ES-I3 (cell line): ENCODE measurements around the gene CAPN12.

ENCODE experiments used
- H3K36me3 ChIP-seq: 2 replicates; pipeline ENCODE4 v1.6.1; 2013; ENCODE audit warnings: mild to moderate bottlenecking, low read length, control low read depth, moderate library complexity; ENCODE audit not compliant: insufficient read depth
- H3K4me1 ChIP-seq: 2 replicates; pipeline ENCODE4 v1.6.1; 2013; ENCODE audit warnings: mild to moderate bottlenecking, control low read depth, low read length; ENCODE audit not compliant: insufficient read depth
- H3K9ac ChIP-seq: 2 replicates; pipeline ENCODE4 v1.6.1; 2013; ENCODE audit warnings: low read depth, mild to moderate bottlenecking, low read length, moderate library complexity
- H3K9me3 ChIP-seq: 2 replicates; pipeline ENCODE4 v1.6.1; 2013; ENCODE audit warnings: mild to moderate bottlenecking, low read length, moderate library complexity; ENCODE audit not compliant: control insufficient read depth, insufficient read depth

CAPN12 gene

DNA sequence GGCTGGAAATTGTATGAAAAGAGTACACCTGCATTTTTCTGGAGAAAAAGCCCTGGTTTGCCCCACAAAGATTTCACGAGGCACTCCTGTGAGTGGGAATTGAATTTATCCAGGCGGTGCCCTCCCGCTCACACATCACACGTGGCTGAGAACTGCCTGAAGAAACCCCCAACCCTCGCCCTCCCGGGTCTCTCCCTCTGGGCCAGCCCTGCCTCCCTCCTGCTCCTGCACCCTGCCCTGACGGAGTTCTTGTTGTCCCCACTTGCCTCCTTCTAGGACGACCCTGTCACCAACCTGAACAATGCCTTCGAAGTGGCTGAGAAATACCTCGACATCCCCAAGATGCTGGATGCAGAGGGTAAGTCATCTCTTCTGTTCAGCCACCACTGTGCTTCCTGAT lies 35.2 kb downstream of the CAPN12 start:
- H3K9me3 ChIP-seq = no peaks in the 10 kb centered on the region
- no peaks in the 10 kb centered on the region for H3K4me1 ChIP-seq
- H3K36me3 ChIP-seq = peaks cover 55% of the 10 kb centered on the region
- no peak overlapping the region for H3K9ac ChIP-seq

DNA sequence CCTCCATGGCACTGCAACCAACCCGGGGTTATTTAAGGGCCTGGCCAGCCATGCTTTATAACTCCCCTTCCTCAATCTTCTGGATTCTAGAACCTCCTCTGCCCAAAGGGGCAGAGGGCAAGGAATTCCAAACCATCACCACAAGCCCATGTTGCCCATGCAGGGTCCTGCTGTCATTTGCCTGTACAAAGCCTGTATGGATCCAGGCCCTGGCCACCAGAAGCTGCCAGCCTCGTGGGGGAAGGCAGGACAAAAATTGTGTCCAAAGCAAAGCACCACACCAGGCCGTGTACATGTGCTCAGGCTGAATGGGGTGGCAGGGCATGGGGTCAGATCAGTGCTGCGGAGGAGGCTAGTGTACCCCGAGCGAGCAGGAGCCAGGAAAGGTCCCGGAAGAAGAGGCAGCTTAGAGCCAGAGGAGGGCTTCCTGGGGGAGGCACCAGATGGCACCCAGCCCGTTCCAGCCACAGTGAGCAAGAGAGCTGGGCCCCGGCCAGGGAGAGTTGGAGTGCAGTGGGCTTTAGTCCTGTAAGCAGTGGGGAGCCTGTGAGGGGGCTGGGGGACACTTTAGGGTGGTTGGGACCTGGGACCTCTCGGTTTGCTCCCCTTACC lies 35.8 kb downstream of the CAPN12 start:
- no peak overlapping the region for H3K9ac ChIP-seq
- no peaks in the 10 kb centered on the region for H3K9me3 ChIP-seq
- no peaks in the 10 kb centered on the region for H3K4me1 ChIP-seq
- H3K36me3 ChIP-seq = peaks cover 61% of the 10 kb centered on the region

DNA sequence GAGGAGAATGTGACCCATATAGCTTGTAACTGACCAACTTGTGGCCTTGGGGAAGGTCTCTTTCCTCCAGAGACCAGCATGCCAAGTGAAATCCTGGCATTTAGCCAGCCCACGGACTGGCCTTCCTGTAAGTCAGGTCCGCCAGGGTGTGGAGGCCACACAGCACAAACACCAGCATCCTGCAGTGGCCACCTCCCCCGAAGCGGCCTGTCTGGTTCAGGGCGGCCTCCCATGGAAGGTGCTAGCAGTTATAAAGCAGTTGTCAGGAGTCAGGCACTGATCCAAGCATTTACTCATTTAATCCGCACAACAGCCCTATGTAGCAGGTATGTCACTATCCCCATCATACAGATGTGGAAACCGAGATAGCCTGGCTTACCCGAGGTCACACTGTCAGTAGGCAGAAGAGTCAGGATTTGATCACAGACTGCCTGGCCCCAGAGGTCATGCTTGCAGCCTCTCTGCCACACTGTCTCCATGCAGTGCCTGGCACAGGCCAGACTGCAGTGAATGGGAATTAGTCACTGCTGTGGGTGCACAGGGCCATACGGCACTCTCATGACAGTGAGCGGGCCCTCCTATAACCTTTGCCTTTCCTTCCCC lies 36.7 kb downstream of the CAPN12 start:
- peaks cover 59% of the 10 kb centered on the region for H3K36me3 ChIP-seq
- no peaks in the 10 kb centered on the region for H3K9me3 ChIP-seq
- no peaks in the 10 kb centered on the region for H3K4me1 ChIP-seq
- H3K9ac ChIP-seq = no peak overlapping the region

DNA sequence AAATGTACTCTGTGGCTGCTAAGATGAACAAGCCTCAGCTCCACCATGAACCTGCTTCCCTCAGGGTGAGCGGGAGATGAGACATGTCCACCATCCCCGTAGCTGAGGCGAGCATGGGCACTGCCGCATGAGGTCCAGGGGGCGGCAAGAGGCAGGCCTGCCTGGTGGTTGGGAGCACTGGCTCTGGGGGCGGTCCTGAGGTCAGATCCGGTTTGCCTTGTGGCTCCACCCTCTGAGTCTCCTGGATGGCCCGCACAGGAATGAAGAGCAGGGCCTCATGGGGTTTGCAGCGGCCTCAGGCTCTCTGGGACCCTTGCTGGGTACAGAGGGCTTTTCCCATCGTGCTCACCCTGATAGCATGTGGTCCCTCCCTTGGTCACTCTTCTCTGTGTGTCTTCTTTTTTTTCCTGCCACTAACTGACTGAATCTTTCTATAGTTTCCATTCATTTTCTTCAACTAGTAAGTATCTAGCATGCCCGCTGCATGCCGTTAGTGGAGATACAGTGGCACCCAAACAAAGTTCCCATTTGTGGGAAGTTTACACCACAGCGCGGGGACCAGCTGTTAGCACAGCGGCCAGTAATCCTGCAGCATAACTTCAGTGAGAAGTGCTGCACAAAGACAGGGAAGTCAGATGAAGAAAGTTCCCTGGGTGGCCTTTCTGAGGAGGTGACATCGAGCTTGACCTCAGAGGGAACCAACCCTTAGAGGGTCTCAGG lies 37.3 kb downstream of the CAPN12 start:
- no peak overlapping the region for H3K9ac ChIP-seq
- no peaks in the 10 kb centered on the region for H3K4me1 ChIP-seq

DNA sequence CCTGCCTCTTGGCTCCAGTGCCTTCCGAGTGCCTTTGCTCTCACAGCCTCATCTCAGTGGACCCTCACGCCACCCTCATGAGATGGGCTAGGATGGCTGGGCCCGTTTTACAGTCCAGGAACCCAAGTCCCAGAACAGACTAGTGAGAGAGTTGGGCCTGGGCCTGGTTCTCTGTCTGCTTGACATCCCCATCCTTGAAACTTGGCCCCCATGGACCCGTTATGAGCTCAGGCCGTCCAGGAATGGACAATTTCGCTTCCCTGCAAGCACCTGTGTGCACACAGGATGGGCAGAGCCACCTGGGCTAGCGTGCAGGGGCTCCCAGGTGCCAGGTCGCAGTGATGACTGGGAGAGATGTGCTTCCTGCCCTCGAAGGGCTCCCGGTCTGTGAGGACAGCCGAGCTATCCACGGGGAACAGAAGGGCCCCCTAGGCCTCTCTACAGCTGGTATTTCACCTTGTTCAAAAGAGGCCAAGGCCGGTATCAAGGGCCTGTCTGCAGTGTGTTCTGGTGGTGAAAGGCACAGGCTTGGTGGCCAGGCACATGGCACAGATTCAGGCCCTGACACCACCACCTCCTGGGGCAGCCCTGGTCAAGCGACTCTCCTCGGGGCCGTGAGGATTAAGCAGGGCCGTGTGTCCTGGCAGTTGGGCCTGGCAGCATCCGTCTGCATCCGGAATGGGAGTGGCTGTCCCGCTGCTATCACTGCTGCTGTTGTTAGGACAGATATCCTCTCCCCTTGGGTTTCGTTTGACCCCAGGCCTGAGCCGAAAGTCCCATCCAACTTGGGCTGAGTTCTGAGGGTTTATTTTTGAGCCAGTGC lies 38.9 kb downstream of the CAPN12 start:
- H3K9me3 ChIP-seq = no peaks in the 10 kb centered on the region
- H3K9ac ChIP-seq = no peak overlapping the region
- H3K4me1 ChIP-seq = no peaks in the 10 kb centered on the region
- peaks cover 65% of the 10 kb centered on the region for H3K36me3 ChIP-seq

More for the DNA sequence above, 37.3 kb downstream of the CAPN12 start:
- Histone ChIP-seq H3K9me3 (no peaks in the 10 kb centered on the region), H3K36me3 (peaks cover 65% of the 10 kb centered on the region)

DNA sequence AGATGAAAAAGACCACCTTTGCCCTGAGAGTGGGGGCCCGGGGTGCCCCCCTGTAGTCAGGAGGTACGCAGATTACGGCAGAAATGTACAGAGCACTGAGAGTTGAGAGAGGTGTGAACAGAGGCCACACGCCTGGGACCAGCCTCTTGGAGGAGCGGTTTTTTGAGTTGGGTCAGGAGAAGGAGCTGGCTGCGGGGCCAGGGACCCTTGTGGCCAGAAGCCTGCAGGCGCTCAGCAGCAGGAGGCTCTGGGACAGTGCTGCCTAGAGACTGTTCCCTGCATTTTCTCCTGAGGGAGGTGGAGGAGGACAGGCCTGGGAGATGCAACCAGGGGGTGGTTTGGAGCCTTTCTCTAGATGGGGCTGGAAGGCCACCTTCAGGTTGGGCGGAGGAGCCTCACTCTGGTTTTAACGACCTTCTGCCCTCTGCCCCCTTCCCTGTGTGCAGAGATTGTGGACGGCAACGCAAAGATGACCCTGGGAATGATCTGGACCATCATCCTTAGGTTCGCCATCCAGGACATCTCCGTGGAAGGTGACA lies 39.7 kb downstream of the CAPN12 start:
- no peaks in the 10 kb centered on the region for H3K4me1 ChIP-seq
- peaks cover 57% of the 10 kb centered on the region for H3K36me3 ChIP-seq
- no peaks in the 10 kb centered on the region for H3K9me3 ChIP-seq
- H3K9ac ChIP-seq = no peak overlapping the region

DNA sequence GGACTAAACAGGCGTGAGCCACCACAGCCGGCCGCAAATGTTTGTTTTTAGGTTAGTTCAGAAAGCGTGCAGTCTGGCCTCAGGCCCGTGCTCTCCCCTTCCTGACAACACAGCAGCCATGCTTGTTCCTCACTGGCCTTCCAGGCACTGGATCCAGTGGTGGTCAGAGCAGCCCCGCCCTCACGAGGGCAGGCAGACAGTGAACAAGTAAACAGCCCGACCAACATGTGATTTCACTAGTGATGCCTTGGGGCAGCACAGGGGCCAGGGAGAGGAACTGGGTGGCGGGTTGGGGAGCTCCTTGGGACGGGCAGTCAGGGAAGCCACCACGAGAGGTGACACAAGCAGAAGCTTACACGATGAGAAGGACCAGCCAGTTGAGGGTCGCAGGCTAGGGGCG lies 40.8 kb downstream of the CAPN12 start:
- H3K9ac ChIP-seq = no peak overlapping the region
- H3K36me3 ChIP-seq = peaks cover 53% of the 10 kb centered on the region
- no peaks in the 10 kb centered on the region for H3K9me3 ChIP-seq
- no peaks in the 10 kb centered on the region for H3K4me1 ChIP-seq

DNA sequence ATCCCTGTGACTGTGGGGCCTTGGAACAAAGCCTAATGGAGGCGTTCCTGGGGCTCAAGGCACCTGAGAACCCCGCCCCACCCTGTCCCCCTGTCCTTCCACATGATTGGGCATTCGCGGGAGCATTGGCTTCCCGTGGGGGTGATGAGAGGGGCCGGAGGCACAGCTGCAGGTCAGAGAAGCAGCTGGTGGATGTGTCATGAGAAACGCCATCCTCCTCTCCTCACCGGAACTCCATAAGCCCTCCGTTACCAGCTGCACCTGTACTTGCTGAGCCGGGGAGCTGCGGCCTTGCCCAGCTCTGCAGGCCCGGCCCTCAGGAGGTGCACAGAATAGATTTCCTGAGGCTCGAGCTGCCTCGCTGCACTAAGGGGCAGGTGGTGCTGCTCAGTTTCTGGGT lies 42.0 kb downstream of the CAPN12 start:
- peaks cover 42% of the 10 kb centered on the region for H3K36me3 ChIP-seq
- H3K9ac ChIP-seq = no peak overlapping the region
- H3K4me1 ChIP-seq = peaks cover 5% of the 10 kb centered on the region; the same call in 1 of the 2 replicates
- no peaks in the 10 kb centered on the region for H3K9me3 ChIP-seq

DNA sequence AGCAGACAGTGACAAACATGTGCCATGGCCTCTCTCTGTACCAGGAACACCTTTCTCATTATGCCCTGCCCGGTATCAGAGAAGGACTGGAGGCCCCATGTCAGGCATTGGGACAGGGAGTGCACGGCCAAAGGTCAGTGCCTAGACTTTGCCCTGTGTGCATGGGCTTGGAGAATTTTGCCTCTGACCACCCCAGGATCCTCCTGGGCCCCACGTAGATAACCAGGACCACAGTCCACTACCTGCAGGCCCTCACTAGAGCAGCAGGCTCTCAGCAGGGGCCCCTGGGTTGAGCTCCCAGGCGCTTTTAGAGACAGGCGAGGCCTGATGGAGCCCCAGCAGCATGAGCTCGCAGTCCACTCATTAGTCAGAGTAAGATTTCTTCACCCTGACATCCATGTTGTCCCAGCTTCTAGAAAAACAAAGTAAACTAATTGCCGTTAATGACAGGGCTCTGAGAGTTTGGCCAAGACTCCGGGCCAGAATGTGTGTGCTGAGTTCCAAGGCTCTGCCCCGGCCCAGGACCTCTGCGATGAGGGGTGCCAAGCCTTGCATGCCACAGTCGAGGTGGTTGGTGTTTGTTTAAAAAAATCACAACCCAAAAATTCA lies 42.7 kb downstream of the CAPN12 start:
- Histone ChIP-seq H3K9me3 (no peaks in the 10 kb centered on the region), H3K36me3 (peaks cover 38% of the 10 kb centered on the region), H3K4me1 (peaks cover 5% of the 10 kb centered on the region), H3K9ac (no peak overlapping the region)

DNA sequence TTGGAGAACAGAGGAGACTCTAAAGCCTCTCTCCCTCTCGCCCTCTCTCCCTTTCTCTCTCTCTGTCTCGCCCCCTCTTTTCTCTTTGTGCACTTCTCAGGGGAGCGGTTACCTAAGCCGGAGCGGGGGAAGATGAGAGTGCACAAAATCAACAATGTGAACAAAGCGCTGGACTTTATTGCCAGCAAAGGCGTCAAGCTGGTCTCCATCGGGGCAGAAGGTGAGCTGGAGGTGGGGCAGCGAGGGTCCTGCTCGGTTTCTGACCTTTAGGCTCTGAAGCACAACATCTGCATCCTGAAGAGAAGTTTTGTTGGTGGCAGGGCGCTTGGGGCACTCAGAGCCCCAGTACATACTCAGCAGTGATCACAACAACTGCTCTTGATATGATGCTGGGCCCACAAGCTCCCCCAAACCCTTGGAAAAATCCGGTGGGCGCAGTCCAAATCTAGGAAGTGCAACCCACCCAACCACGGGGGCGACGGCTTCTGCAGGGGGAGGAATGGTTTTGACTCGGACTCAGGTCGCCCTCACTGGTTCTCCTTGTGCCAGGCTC lies 43.3 kb downstream of the CAPN12 start:
- H3K9me3 ChIP-seq = no peaks in the 10 kb centered on the region
- no peak overlapping the region for H3K9ac ChIP-seq
- peaks cover 38% of the 10 kb centered on the region for H3K36me3 ChIP-seq
- peaks cover 5% of the 10 kb centered on the region for H3K4me1 ChIP-seq

DNA sequence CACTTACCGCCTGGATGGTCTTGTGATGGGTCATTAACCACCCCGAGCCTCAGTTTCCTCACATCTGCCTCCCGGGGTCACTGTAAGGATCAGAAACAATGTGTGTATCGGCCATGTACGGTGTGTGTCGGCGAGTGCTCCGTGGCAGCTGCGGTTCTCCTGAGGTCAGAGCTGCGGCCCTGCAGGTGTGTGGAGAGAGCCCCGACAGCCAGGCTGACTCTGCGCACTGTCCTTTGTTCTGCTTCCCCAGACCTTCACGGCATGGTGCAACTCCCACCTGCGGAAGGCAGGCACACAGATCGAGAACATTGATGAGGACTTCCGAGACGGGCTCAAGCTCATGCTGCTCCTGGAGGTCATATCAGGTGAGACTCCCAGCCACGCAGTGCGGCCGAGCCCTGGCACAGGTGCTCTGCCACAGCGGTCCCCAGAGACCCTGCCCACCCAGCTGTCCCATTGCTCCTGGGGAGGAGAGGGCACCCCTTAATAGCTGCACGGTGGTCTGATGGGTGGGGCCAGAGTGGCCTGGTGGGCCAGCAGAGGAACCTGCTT lies 43.8 kb downstream of the CAPN12 start:
- Histone ChIP-seq H3K9ac (no peak overlapping the region), H3K36me3 (peaks cover 35% of the 10 kb centered on the region), H3K9me3 (no peaks in the 10 kb centered on the region), H3K4me1 (peaks cover 5% of the 10 kb centered on the region)

DNA sequence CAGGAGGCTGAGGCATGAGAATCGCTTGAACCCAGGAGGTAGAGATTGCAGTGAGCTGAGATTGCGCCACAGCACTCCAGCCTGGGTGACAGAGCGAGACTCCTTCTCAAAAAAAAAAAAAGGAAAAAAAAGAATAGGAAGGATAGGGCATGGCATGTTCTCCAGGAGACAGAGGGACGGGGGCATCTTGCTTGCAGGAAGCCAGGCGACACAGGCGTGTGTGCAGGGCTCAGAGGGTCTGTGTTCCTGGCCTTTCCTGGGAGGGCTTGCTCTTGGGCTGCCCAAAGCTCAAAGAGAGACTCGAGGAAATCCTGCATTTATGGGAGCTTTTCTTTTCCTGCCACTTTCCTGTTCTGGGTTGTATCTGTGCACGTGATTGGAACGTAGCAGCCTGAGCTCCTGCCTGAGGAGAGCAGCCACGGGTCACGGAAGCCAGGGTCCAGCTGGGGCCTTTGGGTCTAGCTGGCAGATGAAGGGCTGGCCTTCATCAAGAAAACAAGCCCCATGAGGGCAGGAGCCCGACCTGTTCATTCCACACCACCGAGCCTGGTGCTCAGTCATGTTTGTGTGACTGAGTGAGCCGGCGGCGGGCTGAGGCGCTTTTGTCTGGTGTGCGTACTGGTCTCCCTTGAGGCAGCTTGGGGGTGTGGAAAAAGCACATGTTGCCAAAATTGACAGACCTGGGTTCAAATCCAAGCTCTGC lies 44.5 kb downstream of the CAPN12 start:
- peaks cover 5% of the 10 kb centered on the region for H3K4me1 ChIP-seq
- H3K9me3 ChIP-seq = no peaks in the 10 kb centered on the region
- H3K9ac ChIP-seq = no peak overlapping the region
- peaks cover 38% of the 10 kb centered on the region for H3K36me3 ChIP-seq

DNA sequence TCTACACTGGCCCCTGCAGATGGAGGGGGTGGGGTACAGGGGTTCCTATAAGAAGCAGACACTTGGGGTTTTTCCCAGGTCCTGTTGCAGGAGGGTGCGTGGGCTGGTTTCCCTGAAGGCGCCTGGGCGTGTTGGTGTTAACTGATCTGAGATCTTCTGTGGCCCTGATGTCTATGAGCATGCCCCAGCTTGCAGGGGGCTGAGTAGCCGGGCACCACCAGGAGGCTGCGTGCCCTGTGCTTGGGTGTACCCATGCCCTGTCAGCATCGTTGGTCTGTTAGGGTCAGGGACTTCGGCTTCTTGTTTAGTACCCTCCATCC lies 45.3 kb downstream of the CAPN12 start:
- peaks cover 6% of the 10 kb centered on the region for H3K4me1 ChIP-seq
- H3K36me3 ChIP-seq = peaks cover 37% of the 10 kb centered on the region
- no peak overlapping the region for H3K9ac ChIP-seq
- no peaks in the 10 kb centered on the region for H3K9me3 ChIP-seq
